CD4-positive, alpha-beta T cell treated with Interleukin-4 for 4 hours (primary cell): ENCODE data around the gene TCEA2.

ENCODE experiments used
- DNase-seq: peaks from one replicate; pipeline ENCODE4 v3.0.0-alpha.2; 2020

Gene TCEA2

DNA sequence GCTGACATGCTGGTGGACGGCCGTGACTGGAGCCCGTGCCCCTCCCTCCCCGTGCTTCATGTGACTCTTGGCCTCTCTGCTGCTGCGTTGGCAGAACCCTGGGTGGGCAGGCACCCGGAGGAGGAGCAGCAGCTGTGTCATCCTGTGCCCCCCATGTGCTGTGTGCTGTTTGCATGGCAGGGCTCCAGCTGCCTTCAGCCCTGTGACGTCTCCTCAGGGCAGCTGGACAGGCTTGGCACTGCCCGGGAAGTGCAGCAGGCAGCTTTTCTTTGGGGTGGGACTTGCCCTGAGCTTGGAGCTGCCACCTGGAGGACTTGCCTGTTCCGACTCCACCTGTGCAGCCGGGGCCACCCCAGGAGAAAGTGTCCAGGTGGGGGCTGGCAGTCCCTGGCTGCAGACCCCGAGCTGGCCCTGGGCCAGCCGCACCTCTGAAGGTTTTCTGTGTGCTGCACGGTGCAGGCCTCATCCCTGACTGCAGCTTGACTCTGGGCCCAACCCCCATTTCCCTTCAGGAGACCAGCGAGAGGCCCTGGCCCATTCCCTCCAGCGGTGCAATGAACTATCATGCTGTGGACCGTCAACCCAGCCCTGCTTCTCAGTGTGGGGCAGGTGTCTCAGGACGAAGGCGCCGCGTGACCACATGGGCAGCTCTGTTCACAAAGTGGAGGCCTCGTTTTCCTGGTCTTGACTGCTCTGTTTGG, 36.2 kb downstream of the TCEA2 start:
- DNase-seq, result no peak

DNA sequence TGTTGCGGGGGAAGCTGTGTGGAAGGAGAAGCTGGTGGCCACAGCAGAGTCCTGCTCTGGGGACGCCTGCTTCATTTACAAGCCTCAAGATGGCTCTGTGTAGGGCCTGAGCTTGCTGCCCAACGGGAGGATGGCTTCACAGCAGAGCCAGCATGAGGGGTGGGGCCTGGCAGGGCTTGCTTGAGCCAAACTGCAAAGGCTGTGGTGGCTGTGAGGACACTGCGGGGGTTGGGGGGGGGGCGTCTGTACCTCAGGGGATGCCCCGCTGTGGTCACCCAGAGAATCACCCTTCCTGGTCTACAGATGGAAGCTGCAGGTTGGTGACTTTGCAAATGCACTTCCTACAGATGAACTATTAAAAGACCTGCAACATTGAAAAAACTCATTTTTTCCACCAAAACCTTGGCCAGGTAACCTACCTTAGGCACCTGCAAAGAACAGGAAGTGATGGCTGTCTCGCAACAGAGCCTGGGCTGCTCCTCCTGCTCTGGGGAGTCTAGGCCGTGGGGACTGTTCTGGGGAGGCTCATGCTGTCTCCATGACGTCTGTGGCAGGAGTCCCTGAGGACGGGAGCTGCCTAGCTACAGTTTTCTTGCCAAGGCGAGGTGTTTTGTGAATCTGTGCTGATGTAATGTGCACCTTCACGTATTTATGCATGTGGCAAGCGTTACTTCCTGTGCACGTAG, 37.0 kb downstream of the TCEA2 start:
- DNase-seq, result no peak

DNA sequence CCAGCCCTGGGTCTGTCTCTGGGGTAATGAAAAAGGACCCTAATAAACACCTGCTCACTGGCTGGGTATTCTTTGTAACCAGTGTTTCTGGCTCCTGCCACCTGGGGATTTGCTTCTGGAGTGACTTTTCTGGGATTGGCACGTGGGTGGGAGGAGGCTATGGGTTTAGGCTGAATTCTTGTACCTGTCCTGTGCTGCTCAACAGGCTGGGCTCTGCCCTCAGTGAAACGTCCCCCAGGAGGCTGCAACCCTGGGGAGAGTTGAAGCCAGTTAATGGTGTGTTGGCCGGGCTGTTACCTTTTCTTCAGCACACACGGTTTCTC, 37.5 kb downstream of the TCEA2 start:
- DNase-seq, result no peak

DNA sequence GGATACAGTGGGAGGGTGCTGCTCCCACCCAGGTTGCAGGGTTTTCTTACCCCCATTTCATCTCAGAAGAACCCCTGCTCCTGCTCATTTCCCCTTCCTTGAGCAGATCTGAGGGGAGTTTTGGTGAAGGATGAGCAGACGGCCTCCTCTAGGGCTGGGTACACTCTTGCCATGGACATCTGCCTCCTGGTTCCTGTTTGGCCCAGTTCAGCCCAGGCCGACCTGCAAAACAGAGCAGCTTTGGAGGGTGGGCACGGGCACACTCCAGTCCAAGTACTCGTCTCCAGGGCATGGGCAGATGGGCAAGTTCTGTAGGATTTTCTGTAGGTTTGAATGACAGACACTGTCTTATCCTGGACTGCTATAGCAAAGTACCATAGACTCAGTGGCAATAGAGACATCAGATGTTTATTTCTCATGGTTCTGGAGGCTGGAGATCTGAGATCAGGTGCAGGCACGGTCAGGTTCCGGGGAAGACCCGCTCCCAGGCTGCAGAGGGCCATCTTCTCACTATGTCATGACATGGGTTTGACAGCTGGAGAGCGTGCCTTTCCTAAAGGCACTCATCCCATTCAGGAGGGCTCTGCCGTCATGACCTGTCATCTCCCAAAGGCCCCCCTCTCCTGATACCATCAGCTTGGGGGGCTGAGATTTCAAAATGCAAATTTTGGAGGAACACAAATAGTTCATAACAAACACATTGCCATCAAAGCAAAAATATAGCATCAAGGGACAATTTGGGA, 38.1 kb downstream of the TCEA2 start:
- DNase-seq, result no peak

DNA sequence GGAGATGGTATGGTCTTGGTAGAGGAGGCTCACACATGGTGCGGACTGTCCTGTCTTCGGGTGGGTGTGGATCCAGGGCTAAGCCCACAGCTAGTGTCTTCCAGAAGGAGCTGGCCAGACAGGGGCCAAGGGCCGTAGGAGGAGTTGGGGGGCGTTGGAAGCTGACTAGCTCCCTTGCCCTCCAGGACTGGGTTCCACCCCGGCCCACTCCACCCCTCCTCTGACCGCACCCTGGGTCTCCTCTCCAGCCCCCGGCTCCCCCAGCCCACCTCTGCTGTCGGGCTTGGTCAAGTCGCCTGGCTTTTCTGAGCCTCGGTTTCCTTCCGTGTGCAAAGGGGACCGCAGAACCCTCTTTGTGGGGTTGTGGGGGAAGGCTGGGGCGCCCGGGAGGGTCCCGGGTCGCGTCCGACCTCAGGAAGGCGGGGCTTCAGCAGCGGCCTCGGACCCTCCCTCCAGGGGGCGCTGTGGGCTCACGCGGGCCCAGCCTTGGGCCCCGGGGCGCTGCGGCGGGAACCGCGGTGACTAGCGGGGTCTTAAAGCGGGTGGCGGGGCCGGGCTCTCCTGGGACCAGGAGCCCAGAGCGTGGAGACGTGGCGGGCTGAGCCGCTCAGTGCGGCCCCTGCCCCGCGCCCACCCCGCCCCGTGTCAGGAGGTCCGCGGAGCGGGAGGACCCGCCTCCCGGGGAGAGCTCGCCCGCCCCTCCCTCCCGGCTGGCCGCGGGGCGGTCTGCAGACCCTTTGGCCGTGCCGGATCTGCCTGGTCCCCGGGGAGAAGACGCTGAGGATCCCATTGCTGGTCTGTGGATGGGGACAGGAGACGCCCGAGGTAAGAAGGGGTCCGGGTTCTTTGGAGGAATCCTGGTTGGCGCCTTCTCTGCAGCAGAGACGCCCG, 39.0 kb downstream of the TCEA2 start:
- peak; percentile 36 for DNase-seq

DNA sequence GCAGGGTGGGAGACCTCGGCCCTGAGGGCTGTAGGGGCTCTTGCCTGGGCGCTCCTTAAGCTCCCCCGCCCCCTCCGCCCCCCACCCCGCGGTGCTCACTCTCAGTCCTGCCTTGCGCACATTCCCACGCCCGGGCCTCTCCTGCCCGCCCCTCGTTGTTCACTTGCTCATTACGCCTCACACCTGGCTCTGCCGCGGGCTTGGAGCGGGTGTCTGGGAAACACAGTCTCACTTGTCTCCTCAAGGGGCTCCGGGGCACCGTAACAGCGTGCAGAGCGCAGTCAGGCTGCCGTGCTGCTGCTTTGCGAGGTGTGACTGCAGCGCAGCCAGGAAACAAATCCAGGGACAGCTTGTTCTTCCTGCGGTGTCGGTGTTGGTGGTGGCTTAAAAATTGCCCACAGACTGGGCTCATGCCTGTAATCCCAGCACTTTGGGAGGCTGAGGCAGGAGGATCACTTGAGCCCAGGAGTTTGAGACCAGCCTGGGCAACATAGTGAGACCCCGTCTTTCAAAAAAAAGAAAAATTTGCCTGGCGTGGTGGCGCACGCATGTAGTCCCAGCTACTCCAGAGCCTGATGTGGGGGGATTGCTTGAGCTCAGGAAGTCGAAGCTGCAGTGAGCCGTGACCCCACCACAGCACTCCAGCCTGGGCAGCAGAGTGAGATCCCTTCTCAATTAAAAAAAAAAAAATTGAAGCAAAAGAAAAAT, 39.8 kb downstream of the TCEA2 start:
- no peak for DNase-seq

DNA sequence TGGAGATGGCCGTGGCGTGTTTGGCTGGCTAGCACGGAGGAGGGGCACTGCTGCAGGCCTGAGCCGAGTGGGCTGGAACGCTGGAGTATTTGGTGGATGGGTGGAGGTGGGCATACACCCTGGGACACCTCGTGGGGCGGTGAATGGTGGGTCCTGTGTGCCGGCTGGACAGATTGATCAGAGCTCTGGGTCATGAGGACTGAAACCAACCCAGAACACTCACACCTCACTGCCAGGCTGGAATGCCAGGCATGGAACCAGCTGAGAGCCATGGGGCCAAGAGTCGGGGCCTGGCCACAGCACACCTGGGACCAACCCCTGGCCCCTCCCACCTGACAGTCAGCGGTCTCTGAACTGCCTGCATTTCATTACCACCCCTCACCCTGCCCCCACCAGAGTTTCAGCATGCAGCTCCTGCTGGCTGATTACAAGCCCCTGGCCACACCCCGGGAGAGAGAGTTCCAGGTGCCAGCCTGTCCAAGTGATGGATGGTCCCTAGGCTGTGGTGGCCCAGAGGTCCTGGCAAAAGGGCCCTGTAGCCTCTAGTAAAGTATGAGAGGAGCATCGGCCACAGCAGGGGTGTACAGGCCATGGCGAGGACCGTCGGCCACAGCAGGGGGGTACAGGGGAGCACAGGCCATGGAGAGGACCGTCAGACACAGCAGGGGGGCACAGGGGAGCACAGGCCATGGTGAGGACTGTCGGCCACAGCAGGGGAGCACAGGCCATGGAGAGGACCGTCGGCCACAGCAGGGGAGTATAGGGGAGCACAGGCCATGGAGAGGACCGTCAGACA, 41.1 kb downstream of the TCEA2 start:
- no peak for DNase-seq

DNA sequence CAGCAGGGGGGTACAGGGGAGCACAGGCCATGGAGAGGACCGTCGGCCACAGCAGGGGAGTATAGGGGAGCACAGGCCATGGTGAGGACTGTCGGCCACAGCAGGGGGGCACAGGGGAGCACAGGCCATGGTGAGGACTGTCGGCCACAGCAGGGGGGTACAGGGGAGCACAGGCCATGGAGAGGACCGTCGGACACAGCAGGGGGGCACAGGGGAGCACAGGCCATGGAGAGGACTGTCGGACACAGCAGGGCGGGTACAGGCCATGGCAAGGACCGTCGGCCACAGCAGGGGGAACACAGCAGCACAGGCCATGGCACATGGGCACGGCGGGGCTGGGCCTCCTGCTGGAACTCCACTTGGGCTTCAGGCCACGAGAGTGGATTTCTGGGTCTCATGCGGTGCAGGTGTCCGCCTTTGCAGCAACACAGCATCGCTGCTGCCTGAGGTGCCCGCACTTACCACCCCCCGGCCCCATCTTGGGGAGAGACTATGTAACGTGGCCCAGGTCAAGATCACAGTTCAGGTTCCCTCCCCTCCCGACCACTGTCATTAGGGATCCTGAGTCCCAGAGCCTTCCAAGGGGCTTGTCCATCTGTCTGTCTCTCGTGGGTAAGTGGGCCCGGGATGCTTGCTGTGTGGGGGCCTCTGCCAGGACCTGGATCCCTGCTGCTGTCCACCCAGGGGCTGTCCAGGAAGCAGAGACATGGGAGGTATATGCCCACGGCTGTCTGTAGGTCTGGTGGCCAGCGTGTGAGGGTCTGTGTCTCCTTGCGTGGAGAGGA, 41.9 kb downstream of the TCEA2 start:
- DNase-seq, result no peak

DNA sequence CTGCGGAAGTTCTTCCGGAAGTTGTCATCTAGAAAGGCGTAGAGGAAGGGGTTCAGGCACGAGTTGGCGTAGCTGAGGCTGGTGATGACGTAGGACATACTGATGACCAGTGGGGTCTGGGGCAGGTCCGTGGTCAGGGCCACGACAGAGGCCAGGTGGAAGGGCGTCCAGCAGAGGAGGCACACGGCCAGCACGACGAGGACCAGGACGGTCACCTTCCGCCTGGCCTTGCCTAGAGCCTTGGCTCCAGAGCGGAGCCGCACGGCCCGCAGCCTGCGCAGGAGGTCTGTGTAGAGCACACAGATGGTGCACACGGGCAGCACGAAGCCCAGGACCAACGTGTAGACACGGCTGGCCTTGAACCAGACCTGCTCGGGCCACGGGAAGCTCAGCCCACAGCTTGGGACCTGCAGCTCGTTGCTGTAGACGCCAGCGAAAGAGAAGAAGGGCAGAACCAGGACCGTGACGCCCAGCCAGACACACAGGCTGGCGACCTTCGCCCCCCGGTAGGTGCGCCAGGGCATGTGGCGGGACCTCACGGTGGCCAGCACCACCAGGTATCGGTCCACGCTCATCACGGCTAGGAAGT, 42.9 kb downstream of the TCEA2 start:
- DNase-seq, result no peak

DNA sequence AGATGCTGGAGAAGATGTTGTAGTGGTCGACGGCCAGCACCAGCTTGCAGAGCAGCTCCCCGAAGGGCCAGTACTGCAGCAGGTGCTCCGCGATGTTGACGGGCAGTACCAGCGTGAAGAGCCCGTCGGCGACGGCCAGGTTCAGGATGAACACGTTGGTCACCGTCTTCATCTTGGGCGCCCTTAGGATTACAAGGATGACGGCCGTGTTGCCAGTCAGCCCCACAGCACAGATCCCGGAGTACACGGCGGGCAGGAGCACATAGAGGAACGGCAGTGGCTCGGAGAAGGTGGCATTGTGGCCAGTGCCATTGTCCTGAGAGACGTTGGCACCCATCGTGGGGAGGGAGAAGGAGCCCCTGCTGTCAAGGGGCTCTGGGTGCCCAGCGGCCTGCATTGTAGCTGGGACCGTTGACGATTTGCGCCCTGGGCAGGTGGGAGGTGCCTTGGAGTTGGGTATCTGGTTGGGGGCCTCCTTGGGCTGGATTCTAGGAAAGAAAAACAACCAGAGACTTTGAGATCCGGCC, 43.5 kb downstream of the TCEA2 start:
- no peak for DNase-seq

DNA sequence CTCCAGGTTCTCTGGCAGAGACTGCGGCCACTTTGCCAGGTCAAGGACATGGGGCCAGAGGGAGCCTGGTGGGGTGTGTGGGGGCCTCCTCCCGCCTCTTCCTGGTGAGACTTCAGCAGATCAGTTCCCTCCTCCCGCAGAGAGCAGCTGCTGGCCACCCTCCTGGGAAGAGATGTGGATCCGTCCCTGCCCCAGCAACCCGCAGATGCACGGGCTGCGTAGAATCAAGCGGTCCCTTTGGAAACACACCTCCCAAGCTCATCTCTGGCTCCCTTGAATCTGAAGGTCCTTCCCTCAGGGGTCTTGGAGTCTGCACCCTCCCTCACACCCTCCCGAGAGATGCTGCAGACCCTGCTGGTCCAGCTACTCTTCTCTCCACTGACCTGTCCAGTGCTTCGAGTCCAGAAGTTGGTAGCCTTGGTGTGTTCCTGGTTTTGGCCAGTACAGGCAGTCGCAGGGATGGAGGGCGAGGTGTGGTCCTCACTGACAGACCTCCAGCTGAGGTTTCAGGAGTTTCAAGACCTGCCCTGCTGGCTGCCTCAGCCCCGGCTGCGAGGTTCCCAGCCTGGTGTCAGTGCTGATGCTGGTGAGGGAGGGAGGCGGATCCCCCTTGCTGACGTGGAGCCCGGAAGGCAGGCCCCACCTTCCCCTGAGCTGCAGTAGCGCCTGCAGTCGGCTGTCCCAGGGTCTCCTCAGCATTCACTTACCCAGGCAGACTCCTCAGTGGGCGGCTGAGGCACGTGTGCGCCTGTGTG, 44.2 kb downstream of the TCEA2 start, which contains the start of gene NPBWR2:
Gene NPBWR2 (minus strand): TSS at position 585 of the 755 bp plus-strand sequence. CDS start 734 bp downstream, outside the sequence.
- no peak for DNase-seq

DNA sequence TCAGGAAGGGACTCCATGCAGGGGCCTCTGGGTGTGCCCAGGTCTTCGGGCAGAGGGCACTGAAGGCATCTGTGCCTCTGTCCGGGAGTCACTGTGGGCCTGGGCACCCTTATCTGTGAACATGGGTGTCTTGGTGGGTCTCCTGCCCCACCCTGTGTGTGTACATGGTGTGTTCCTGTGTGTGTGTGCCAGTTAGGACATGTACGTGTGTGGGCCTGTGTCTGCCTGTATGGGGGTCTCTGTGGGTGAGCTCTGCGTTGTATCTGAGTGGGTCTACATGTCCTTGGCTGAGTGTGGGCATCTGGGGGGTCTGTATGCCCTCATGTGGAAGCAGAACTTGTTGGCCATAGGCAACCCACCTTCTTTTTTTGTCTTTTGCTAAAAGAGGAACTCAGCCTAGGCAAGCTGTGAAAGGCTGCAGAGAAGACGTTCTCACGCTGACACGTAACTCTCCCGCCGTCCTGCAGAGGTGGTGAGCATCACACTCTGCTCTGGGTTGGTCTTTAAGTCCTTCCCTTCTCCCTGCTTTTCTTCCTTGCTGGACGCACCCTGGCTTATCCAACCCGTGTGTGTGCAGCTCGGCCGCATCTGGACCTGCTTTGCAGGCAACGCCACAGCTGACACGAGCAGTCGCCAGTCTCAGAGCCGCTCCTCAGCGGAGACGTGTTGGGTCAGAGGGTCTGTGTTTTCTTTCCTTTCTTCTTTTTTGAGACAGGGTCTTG, 44.9 kb downstream of the TCEA2 start:
- no peak for DNase-seq

DNA sequence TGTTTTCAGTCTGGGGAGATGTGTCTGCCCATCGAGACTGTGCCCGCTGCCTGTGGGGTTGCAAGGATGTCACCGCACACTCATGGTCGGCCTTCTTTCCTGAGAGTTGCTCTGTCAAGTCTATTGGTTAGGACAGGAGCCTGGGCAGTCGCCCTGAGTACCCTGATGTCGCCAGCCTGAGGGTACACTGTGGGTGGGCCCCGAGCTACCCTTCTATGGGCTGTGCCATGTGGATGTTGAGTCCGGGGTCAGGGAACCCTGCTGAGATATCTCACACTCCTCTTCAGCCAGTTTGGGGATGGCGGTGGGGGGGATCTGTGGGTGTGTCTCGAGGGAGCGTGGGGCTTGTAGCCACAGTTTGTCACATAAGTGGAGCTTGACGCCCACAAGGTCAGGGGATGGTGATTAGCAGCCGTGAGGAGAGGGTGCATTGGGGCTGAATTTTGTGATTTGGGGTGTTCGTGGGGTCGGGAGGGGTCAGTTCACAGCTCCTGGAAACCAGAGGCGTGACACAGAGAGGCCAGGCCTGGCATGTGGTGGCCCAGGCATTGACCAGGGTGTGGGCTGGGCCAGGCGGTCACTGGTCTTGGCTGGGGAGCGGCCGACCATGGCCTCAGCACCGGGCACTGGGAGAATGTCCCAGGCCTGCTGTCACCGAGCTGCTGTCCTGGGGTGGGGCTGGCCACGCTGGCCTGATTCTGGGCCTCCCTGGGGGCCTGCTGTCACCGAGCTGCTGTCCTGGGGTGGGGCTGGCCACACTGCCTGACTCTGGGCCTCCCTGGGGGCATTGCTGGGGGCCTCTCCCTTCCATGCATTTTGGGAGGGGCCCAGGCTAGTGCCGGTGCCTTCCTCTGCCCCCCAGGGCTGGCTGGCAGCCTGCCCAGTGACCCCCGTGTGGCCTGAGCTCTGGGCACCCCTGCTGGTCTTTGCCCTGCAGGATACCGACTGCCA, 46.0 kb downstream of the TCEA2 start:
- DNase-seq, result no peak

DNA sequence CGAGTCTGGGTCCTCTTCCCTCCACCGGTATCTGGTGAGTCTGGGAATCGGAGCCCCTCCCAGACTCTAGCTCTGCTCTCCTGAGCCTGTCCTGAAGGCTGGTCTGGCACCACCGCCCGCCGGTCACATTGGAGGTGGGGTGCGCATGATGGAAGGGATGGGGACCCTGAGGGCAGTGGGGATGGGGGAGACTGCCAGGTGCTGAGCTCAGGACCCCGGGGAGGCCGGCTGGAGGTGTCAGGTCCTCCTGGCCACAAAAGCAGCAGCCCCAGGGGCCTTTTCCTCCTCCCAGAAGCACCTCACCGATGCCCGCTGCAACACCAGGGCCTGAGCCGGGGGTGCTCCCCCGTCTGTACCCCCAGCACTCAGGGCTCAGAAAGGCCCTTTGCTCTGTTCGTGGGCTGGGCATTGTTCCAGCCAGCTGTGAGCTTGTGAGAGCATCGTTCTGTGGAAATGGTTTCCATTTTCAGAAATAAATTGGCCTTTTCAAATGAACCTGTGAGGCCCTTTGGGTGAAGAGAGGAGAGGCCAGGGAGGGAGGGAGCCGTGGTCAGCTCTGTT, 46.9 kb downstream of the TCEA2 start:
- no peak for DNase-seq

DNA sequence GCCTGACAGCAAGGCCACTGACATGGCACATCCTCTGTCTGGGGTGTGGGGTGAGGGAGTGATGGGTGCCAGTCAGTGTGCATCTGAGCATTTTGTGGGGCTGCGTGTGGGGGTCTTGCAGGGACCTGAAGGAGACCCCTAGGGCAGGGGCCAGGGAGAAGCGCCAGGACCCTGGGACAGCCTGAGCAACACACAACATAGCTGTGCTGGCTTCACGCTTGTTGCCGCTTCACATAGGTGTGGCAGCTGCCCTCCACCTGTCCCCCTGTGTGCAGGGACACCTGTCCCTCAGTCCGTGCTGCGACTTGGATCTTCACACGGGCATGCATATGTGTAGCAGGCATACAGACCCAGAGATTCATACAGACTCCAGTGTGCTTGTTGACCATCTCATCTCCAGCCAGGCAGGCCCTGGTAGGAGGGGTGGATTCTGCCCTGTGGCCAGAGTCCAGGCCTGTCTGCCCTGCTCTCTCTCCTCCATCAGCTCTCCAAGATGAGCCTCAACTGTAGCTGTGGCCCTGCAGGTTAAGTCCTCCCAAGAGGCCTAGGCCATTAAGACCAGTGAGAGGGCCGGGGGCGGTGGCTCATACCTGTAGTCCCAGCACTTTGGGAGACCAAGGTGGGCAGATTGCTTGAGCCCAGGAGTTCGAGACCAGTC, 47.5 kb downstream of the TCEA2 start:
- no peak for DNase-seq
